ENCODE data around the gene BIN1. TPM values are rescaled to one million over a fixed set of nuclear protein-coding genes. Genes with fewer than 3 reads are reported as not detected.
"Not testable (repeated sequence)": the region's sequence is repeated elsewhere in the genome, so short reads cannot be mapped to it uniquely, and the experiment has no call there.

BIN1 gene
- total and polyA plus RNA-seq, 12 donors: 62.1 to 207 (median 125) TPM

DNA sequence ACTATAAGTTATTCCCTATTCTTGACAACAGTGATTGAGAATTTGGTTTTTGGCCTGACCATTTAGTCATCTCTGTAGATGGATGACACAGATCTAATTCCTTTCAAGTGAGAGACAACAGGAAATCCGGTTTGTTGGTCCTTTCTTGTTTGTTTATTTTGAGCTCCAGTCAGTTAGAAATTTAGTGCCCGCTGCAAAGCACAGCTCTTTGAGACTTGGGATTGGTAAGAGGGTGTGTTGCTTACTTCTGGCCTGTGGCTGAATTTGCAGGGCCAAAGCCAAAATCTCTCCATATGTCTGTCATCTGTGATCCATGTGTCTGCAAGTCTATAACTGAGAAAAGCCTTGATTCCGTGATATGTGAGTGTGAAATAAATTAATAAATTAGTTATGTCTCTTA is 74.3 kb downstream of the BIN1 start:
- TF ChIP-seq POLR2A (IDR thresholded peaks at IDR 0.05) (no peak), CTCF (IDR thresholded peaks at IDR 0.05) (no peak)
- Histone ChIP-seq H3K9me3 (replicated peaks in 1 of 3) (no peaks in the 10 kb centered on the region), H3K4me3 (no peak overlapping the region), H3K27me3 (peaks cover 6% of the 10 kb centered on the region), H3K36me3 (replicated peaks in 1 of 2) (no peaks in the 10 kb centered on the region), H3K4me1 (replicated peaks in 1 of 2) (no peaks in the 10 kb centered on the region), H3K27ac (no peak overlapping the region)
- DNase-seq: no peak
- intact Hi-C loops (cut with DNase I): no loop called here
- WGBS, 4 donors: 69 to 86% (median 73%) methylated on average over 3 of the region's 3 CpGs

DNA sequence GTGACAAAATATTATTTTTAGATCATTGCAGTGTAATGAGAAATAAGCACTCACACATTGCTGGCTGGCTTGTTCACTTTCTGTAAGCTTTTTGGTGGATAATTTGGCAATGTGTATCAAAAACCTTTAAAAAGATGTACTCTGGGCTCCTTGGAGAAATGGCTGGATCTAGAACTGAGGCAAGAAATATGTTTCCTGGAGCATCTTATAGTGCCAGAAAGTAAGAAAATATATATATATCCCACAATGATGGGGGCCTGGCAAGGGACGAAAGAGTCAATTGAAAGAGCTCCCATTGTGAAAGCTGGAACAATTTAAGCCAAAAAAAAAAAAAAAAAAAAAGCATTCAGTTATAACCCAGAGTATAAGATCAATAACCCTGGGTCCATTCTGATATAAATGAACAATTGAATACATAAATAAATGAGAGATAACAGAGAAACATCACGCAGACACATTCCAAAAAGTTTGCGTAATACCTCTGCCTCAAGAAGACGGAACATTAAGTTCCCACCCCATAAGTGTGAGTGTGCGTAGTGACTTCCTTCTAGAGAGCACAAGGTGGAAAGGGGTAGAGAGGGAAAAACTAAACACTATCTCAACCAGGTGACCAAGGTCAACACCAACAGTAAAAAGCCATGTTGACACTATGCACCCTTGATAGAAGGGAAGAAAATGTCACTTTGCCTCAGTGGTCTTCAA is 77.5 kb downstream of the BIN1 start:
- Histone ChIP-seq H3K36me3 (replicated peaks in 1 of 2) (no peaks in the 10 kb centered on the region), H3K27me3 (peaks cover 14% of the 10 kb centered on the region), H3K9me3 (replicated peaks in 1 of 3) (no peaks in the 10 kb centered on the region), H3K4me3 (no peak overlapping the region), H3K27ac (no peak overlapping the region), H3K4me1 (replicated peaks in 1 of 2) (peaks cover 4 to 14% of the 10 kb centered on the region in 2 donors)
- DNase-seq: no peak
- intact Hi-C loops (cut with DNase I): no loop called here
- TF ChIP-seq POLR2A (IDR thresholded peaks at IDR 0.05) (no peak), CTCF (IDR thresholded peaks at IDR 0.05) (no peak)
- 68 to 76% (median 72%) methylated on average over 5 of the region's 5 CpGs for WGBS, 4 donors

DNA sequence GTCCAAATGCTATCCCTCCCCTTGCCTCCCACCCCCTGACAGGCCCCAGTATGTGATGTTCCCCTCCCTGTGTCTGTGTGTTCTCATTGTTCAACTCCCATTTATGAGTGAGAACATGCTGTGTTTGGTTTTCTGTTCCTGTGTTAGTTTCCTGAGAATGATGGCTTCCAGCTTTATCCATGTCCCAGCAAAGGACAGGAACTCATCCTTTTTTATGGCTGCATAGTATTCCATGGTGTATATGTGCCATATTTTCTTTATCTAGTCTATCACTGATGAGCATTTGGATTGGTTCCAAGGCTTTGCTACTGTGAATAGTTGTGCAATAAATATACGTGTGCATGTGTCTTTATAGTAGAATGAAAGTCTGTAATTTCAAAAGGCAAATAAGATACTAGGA is 78.2 kb downstream of the BIN1 start:
- H3K4me3 ChIP-seq; H3K36me3 ChIP-seq (replicated peaks in 1 of 2); H3K9me3 ChIP-seq (replicated peaks in 1 of 3); intact Hi-C loops (cut with DNase I); H3K27ac ChIP-seq; DNase-seq: not testable (repeated sequence)
- Histone ChIP-seq H3K4me1 (replicated peaks in 1 of 2) (peaks cover 4 to 14% of the 10 kb centered on the region in 2 donors), H3K27me3 (peaks cover 14% of the 10 kb centered on the region)
- 45 to 63% (median 57%) methylated on average over 1 of the region's 1 CpG for WGBS, 4 donors

DNA sequence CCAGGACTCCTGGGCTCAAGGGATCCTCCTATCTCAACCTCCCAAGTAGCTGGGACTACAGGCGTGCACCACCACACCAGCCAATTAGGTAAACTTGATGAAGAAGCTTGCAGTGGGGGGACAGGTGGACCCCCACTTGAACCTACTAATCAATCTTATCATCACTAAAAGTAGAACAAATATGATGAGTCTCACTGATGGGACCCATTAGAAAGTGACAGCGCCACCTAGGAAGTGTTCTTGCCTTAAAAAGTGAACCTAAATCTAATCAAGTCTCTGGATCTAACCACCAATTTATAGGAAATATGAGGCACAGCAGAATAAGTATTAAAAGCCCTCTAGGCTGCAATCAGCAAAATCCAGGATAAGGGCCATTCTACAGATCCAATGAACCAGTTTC is 79.2 kb downstream of the BIN1 start:
- Histone ChIP-seq H3K9me3 (replicated peaks in 1 of 3) (no peaks in the 10 kb centered on the region), H3K4me3 (no peak overlapping the region), H3K27ac (no peak overlapping the region), H3K36me3 (replicated peaks in 1 of 2) (no peaks in the 10 kb centered on the region), H3K27me3 (peaks cover 14% of the 10 kb centered on the region), H3K4me1 (replicated peaks in 1 of 2) (peaks cover 4 to 14% of the 10 kb centered on the region in 2 donors)
- TF ChIP-seq CTCF (IDR thresholded peaks at IDR 0.05) (peak in 1 of 6 experiments; percentile 7), POLR2A (IDR thresholded peaks at IDR 0.05) (no peak)
- WGBS, 4 donors: 78 to 89% (median 86%) methylated on average over 2 of the region's 2 CpGs
- DNase-seq: no peak
- intact Hi-C loops (cut with DNase I): no loop called here
